ENCODE measurements around the gene CASP14. TPM values are rescaled to one million over a fixed set of nuclear protein-coding genes. Genes with fewer than 3 reads are reported as not detected.

The CASP14 gene
- total and polyA plus RNA-seq, 9 of the 15 experiments (the other 6 are each of a cell fraction or from before 2014, with no cell fraction given) = not detected

- TF ChIP-seq, protein P1, sequence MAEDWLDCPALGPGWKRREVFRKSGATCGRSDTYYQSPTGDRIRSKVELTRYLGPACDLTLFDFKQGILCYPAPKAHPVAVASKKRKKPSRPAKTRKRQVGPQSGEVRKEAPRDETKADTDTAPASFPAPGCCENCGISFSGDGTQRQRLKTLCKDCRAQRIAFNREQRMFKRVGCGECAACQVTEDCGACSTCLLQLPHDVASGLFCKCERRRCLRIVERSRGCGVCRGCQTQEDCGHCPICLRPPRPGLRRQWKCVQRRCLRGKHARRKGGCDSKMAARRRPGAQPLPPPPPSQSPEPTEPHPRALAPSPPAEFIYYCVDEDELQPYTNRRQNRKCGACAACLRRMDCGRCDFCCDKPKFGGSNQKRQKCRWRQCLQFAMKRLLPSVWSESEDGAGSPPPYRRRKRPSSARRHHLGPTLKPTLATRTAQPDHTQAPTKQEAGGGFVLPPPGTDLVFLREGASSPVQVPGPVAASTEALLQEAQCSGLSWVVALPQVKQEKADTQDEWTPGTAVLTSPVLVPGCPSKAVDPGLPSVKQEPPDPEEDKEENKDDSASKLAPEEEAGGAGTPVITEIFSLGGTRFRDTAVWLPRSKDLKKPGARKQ (CRISPR knock-in tag; IDR thresholded peaks at IDR 0.05) = no peak
- TF ChIP-seq SMARCB1 (IDR thresholded peaks at IDR 0.05; ENCODE audit: insufficient read length, low read depth) (no peak), ZNF449 (CRISPR knock-in tag; IDR thresholded peaks at IDR 0.05) (no peak)
Observed at GRCh38 chr19:15050639-15051038, 1.4 kb downstream of the CASP14 start (continued).

GRCh38 chr19:15062036-15062435 lies 12.8 kb downstream of the CASP14 start:
- FAIRE-seq = no peak
- no peaks in the 10 kb centered on the region for H3K9me3 ChIP-seq (replicated peaks; ENCODE audit: control insufficient read depth, insufficient read depth, low read depth, low read length)
- H3K4me3 ChIP-seq = no peak overlapping the region
- H3K9ac ChIP-seq (ENCODE audit: insufficient read depth in 1 of 2, low read depth in 2 of 2, low read length in 2 of 2) = no peak overlapping the region
- peak; percentile 61 for ATAC-seq
- 5% methylated on average over 12 of the region's 12 CpGs for WGBS (ENCODE audit: insufficient coverage, low coverage, missing lambda C conversion rate)
- DNase-seq (ENCODE audit: extremely low read depth in 1 of 4, low spot score in 3 of 4) = peak in 1 of 4 experiments; percentile 16
- POLR2A ChIA-PET = no interaction called here
- peaks cover 2% of the 10 kb centered on the region for H3K9me1 ChIP-seq (ENCODE audit: control insufficient read depth, insufficient read depth, low read length)
- peaks cover 0 to 16% of the 10 kb centered on the region in 2 experiments; a peak in 3 of 5 replicates for H3K27me3 ChIP-seq (ENCODE audit: control insufficient read depth in 2 of 2, insufficient read depth in 2 of 2, low read length in 2 of 2)
- no TSS peak for BruUV-seq (replicated peaks)
- CTCF ChIA-PET (ENCODE audit: low intra/inter-chr PET ratio) = no interaction called here
- peak; percentile 86 for TF ChIP-seq CHD2 (IDR thresholded peaks at IDR 0.05; ENCODE audit: low read depth, low read length)
- peak; percentile 22 for TF ChIP-seq RBM25 (IDR thresholded peaks at IDR 0.05; ENCODE audit: low read depth, low read length, severe bottlenecking)
- peak in 1 of 3 experiments; percentile 42 for TF ChIP-seq YY1 (IDR thresholded peaks at IDR 0.05; ENCODE audit: borderline replicate concordance in 1 of 3, control insufficient read depth in 1 of 3, extremely low read depth in 1 of 3, insufficient read depth in 3 of 3, insufficient read length in 1 of 3, insufficient replicate concordance in 2 of 3, low read depth in 1 of 3, low read length in 2 of 3)
- TF ChIP-seq GTF2E2 (tag; IDR thresholded peaks at IDR 0.05) = no peak
- peak; percentile 28; the same call in 1 of the 2 replicates for TF ChIP-seq L3MBTL2 (IDR thresholded peaks at IDR 0.05)
- TF ChIP-seq, protein P2, sequence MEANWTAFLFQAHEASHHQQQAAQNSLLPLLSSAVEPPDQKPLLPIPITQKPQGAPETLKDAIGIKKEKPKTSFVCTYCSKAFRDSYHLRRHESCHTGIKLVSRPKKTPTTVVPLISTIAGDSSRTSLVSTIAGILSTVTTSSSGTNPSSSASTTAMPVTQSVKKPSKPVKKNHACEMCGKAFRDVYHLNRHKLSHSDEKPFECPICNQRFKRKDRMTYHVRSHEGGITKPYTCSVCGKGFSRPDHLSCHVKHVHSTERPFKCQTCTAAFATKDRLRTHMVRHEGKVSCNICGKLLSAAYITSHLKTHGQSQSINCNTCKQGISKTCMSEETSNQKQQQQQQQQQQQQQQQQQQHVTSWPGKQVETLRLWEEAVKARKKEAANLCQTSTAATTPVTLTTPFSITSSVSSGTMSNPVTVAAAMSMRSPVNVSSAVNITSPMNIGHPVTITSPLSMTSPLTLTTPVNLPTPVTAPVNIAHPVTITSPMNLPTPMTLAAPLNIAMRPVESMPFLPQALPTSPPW (CRISPR knock-in tag; IDR thresholded peaks at IDR 0.05) = no peak
- TF ChIP-seq, protein P3, sequence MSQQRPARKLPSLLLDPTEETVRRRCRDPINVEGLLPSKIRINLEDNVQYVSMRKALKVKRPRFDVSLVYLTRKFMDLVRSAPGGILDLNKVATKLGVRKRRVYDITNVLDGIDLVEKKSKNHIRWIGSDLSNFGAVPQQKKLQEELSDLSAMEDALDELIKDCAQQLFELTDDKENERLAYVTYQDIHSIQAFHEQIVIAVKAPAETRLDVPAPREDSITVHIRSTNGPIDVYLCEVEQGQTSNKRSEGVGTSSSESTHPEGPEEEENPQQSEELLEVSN (IDR thresholded peaks at IDR 0.05; ENCODE audit: borderline replicate concordance in 1 of 2, extremely low read depth in 1 of 2, insufficient read depth in 1 of 2, insufficient read length in 1 of 2, low read depth in 1 of 2, low read length in 1 of 2, poor library complexity in 1 of 2, severe bottlenecking in 1 of 2) = peak in 1 of 2 experiments; percentile 15
- H3K79me2 ChIP-seq (ENCODE audit: control insufficient read depth, insufficient read depth, low read length) = no peaks in the 10 kb centered on the region
- in situ Hi-C loops (cut with MboI) (no loop called here), intact Hi-C loops (cut with micrococcal nuclease) (no loop called here)
- no peaks in the 10 kb centered on the region for H3K36me3 ChIP-seq (ENCODE audit: control insufficient read depth, insufficient read depth, low read length)
- H3K27ac ChIP-seq (ENCODE audit: extremely low read depth, low read depth, low read length) = no peak overlapping the region
- H3K4me1 ChIP-seq (replicated peaks in 1 of 2; ENCODE audit: control insufficient read depth in 2 of 2, insufficient read depth in 2 of 2, low read length in 2 of 2) = no peaks in the 10 kb centered on the region; a peak in 1 of 5 replicates
- H2AFZ ChIP-seq (ENCODE audit: low read depth, low read length) = no peak overlapping the region
- H4K20me1 ChIP-seq (replicated peaks; ENCODE audit: control insufficient read depth, insufficient read depth, low read length) = no peaks in the 10 kb centered on the region
- no peak overlapping the region; the same call in 1 of the 2 replicates for H3K4me2 ChIP-seq (ENCODE audit: insufficient read depth, low read length)

Data from K562 (cell line).